GM21619 (cell line): Measurements from ENCODE around the gene FGF3.

Source experiments
- ATAC-seq: cut with Tn5 transposase; IDR thresholded peaks from one replicate; pipeline ENCODE4 v1.9.1; 2021; ENCODE audit not compliant: unreplicated experiment

FGF3 gene

DNA sequence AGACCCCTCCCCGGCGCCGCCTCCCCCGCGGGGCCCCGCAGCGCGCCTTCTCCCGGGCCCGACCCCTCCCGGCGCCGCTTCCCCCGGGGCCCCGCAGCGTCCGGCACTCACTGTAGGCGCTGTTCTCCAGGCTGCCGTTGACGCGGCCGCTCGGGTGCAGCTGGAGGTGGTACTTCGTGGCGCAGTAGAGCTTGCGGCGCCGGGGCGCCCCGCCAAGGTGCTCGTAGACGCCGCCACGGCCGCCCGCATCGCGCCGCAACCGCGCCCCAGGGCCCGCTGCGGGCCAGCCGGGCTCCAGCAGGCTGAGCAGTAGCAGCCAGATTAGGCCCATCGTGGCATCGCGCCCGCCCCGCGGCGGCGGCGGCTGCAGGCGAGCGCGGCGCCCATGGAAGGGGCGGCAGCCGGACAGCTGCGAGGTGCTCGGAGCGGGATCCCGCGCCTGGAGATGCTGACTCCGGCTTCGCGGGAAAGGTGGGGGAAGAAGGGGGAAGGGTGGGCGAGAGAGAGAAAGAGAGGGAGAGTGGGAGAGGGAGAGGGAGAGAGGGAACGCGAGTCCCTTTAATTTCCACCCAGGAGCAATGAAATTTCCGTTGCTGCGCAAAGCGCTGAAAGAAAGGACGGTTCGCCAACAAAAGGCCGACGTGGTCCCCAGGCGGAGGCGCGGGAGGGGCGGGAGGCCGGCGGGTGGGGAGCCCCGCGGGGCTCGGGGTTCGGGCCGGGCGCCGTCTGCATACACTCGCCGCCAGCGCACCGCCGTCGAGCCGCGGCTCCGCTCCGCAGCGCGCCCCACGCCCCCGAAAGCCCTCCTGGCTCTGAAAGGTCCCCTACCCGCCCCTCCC lies at the start of gene FGF3:
TSS of gene FGF3 (minus strand) at position 814 of the 839 bp plus-strand sequence. CDS start at position 331, 483 bp downstream.
- no peak for ATAC-seq

DNA sequence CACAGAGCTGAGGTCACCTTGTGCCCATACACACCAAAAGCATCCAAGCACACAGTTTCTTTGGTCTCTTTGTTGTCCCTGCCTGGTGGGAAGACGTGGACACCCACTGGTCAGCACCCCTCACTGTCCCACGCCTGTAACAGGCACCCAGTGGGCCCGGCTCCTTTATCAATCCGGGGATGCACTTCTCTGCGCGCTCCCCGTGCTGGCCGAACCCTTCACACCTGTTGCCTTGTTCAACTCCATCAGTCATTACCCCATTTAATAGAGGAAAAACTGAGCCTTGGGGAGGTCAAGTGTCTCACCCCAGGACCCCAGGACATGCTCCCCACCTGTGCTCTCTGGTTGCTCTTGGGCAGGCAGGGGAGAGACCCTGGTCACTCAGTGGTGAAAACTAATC lies 49.7 kb upstream of the FGF3 start:
- no peak for ATAC-seq

DNA sequence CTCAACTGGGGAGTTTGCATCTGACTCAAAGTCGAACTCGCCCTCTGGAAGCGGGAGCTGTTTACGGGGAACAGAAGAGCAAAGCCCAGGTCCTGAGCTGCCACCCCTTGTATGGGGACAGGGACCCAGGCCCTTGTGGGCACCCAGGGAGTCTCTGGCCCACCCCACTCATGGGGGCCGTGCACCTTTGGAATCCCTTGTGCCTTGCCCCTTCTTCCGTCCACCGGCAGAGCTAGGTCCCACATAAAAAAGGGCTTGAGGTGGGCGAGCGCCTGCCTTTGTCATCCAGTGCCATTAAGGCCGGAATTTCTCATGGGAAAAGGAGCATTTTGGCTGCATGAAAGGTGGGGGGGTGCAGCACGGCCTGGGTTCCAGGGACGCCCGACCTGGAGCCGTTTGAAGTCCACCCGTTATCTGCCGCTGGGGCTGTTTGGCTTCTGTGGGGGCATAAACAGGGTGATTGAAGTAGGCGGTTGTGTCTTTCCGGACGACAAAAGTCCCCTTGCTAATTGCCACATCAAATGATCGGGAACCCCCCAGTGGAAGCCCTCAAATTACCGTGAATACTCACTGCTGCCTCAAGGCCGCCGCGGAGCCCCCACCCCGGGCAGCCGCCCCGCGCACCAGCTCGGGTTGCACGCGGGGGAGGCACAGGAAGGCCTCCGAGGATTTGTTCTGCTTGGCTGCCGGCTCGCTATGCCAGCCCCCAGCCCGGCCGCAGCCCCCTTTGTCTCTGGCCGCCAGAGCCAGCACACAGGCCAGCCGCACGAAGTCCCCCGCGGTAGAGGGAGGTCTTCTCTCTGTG lies 49.0 kb upstream of the FGF3 start:
- no peak for ATAC-seq

DNA sequence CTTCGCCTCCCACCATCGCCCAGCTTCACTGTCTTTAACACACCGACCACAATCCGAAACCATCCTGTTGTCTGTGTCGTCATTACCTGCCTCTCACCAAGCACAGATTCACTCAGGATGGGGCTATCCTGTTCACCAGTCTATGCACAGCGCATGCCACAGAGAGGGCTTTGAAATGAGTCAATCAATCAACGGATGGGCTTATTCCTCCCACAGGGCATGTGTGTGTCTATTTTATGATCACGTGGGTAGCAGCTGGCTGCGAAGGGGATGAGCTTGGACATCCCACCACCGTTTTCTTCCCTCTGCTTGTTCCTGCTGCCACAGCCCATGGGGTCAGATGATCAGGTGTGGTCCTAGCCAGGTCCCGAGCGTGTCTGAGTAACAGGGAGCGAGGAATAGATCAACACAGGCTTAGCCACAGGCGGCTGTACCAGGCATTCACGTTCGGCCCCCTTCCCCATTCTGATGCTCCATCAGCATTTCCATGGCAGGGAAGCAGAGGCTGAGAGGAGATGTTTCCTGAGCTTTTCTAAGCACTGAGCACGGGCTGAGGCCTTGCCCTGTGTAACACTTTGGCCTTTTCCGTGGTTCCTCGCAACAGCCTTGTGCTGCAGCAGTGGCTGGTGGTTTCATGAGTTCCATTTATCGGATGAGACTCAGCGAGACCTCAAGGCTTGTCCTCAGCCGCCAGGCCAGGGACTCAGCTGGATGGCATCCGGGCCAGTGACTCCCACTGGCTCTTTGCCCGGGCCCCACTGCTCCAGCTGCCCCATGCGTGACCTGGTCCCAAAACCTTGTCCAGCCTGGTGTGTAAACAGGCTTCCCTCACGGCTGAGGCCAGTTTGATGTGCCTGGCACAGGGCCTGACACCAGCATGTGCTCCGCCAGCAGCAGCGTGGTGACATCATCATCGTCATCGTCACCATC lies 48.1 kb upstream of the FGF3 start:
- ATAC-seq, result no peak

DNA sequence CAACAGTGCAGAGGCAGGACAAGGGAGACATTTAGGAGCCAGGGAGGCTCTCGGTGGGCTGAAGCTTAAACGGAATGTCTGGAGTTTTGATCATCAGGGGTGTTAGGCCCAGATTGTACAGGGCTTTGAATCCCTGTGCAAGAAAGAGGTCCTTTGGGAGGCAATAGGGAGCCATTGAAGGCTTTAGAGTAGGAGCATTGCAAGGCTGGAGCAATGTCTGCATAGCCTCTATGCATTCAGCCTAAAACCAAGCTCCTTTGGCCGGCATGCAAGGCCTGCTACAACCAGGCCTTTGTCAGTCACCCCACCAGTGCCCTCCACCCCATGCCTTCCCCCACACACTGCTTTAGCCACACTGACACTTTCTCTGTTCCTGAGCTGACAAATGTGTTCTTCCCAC lies 47.4 kb upstream of the FGF3 start:
- ATAC-seq, result no peak

DNA sequence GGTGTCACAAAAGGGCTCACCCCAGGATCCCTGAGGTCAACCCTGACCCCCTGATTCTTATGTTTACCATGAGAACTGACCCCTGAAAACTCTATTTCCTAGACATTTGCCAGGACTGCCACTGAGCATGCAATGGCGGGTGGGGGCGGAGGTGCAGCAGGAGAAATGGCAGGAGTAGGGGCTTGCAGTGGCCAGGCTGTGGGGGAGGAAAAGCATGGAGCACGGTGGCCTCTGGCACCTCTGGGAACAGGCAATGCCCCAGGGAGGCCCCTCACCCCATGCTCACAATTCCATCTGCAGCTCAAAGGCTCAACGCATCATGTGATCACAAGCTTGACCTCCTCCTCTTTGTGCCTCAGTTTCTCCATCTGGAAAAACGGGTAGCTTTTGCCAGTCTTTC lies 46.5 kb upstream of the FGF3 start:
- ATAC-seq, result no peak

DNA sequence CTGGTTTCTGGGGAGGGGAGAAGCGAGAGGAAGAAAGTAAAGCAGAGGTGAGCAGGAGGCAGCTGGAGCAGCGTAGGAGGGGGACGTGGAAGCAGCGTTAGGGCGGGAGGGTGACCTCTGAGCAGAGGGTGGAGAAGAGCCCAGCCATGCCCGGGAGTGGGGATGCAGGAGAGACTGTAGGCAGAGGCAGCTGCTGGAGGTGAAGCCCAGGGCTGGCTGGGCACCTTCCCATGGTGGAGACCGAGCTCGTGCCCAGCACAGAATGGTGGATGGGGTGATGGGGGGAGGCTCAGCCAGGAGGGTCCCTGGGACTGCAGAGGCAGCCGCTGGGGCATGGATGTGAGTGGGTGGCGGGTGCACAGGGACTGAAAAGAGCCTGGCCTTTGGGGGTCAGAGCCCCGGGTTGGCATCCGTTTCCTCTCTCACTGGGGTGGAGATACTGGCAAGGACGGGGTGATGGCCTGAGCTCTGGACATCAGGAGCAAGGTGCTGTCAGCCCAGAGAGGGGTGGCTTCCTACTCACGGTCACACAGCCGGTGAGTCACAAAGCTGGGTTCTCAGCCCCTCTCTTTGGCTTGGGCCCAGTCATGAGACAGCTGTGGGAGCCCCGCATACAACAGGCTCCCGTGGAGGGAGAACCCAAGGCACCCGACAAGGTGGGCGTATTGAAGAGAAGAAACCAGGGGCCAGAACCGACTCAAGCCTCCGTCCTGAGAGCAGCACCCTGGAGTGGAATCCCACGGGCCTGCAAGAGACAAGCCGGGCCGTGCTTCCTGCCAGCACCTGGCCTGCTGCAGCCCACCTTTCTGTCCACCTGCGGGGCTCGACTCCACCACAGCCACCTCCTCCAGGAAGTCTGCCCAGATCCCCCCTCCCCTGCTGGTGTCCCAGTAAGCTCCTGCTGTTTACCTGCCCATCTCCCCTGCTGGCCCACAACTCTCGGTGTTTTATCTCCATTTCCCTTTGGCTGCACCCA lies 45.8 kb upstream of the FGF3 start:
- ATAC-seq, result no peak

DNA sequence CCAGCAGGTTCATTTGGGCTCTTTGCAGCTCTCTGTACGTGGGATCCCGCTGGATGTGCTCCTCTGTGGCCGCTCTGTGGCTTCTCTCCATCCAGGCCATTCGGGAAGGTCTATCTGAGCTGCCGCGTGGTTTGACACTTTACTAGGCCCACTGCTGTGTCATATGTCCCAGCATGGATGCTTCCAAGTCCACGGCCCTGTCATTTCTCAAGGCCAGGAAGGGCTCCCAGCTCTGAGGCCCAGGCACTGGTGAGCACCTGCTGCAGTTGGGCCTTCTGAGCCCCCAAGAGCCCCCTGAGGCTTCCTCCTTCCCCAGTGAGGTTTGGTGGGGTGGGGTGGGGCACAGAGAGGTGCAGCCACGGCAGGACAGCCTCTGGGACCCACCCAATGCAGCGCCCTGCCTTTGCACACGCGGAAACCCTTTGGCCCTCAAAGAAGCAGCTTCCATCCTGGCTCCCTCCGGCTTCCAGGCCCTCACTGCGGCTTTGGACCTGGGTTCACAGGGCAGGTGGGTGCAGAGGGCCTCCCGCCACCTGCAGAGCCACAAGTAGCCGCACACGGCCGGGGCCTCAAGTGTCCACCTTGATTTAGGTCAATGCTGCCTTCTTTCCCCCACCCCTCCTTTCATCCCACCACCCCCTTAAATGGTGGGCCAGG lies 44.5 kb upstream of the FGF3 start:
- ATAC-seq, result no peak

DNA sequence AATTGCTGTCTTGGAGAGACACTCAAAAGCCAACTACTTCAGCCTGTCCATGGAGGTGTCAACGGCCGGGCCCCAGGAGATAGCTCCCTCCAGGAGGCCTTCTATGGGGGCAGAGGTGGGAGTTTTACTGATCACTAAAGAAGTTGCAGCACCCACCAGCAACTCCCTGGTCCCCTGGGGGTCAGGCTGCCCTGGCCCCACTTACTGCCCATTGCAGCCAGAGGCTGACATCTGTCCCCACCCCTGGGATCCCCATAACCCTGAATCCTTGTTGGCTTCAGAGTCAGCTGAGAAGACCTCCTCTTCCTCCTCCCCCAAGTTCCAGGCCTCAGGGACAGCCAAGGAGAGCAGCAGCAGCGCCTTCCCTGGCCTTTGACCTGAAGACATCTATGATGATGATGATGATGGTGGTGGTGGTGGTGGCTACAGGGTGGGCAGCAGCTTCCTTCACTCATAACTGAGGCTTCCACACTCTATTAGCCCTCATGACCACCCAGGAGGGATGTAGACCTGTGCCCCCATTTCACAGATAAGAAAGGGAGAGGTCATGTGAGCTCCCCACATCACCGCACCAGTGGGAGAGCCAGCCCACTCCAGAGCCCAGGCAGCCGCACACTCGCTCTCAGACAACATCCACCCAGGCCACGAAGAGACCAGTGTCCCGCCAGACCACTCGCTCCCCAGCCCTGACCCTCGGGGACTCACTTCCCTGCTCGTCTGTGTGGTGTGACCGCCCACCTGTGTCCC lies 43.8 kb upstream of the FGF3 start:
- no peak for ATAC-seq

DNA sequence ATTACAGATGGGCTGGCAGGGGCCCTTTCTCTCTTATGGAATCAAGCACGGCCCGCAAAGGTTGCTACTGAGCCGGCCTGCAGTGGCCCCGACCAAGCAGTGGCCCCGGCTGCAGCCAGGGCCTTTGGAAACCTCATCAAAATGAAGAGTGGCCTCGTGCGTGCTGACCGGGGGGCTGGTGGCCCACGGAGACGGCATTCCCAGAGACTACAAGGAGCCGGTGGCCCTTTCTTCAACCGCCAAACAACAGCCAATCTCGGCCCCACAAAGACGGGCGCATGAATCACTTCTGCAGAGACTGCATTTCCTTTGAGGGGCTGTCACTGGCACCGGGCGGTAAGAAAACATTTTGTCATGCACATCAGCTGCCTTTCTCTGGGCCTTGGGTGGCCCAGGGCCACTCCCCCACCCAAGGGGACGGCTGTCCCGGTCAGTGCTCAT lies 43.1 kb upstream of the FGF3 start:
- no peak for ATAC-seq

DNA sequence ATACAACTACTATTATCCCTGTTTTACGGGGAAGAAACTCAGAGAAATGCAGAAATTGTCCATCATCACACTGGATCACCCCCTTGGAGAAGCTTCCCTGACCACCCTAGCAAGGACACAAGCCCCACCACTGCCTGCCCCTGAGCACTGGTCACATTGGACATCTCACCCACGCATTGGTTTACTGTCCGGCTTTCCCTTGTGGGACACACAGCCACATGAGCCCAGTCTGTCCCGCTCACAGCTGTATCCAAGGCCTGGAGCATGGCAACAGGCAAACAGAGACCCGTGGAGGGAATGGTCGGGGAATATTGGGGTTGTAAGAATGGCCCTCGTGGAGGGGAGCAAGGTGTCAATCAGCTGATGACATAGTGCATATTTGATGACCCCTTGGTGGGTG lies 42.7 kb upstream of the FGF3 start:
- ATAC-seq, result no peak

DNA sequence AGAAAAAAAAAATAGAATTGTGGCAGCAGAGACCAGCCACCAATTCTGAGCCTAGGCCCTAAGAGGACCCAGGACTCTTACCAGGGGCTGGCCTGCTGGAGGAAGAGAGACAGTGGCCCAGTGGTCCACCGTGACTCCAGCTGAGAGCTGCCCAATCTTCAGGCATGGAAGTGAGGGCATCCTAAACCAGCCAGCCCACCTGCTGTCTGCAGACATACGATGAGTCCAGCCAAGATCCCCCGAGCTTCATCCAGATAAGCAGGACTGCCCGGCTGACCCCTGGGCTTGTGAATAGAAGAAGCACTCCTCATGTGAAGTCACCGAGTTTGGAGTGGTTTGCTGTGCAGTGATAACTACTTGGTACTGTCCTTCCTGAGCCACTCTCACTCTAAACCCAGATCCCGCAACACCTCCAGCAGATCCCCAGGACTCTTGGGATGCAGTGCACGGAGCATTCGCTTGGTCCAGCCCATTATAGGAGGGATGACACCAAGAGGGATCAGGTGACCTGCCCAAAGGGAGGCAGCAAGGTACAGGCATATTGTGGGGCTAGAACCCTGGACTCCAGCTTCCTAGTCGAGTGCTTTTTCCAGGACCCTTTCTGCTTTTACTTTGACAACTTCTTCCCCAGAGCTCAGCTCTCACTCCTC lies 41.7 kb upstream of the FGF3 start:
- no peak for ATAC-seq

DNA sequence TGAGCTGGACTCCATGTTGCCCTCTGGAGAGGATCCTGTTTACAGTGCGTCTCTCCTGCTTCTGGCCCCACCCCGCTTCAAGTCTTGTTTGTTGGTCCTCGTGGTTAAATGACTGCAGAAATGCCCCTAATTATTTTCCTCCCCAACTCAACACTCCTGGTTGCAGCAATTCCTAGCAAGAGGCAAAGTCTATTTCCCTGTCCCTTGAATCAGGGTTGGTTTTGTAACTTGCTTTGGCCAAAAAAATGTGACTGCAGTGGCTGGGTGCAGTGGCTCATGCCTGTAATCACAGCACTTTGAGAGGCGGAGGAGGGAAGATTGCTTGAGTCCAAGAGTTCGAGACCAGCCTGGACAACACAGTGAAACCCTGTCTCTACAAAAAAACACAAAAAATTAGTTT lies 41.0 kb upstream of the FGF3 start:
- ATAC-seq, result no peak

DNA sequence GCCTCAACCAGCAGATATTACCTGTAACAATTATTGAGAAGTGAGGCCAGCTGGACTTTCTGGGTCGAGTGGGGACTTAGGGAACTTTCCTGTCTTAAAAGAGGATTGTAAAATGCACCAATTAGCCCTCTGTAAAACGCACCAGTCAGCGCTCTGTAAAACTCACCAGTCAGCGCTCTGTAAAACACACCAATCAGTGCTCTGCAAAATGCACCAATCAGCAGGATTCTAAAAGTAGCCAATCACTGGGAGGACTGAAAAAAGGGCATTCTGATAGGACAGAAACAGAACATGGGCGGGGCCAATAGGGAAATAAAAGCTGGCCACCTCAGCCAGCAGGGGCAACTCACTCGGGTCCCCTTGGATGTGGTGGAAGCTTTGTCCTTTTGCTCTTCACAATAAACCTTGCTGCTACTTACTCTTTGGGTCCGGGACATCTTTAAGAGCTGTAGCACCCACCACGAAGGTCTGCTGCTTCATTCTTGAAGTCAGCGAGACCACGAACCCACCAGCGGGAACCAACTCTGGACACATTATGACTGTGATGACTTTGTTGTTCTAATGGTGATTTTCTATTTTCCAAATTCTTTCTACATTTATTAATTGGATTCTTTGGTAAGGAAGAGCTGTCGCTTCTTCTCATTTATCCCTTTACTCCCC lies 40.2 kb upstream of the FGF3 start:
- no peak for ATAC-seq

DNA sequence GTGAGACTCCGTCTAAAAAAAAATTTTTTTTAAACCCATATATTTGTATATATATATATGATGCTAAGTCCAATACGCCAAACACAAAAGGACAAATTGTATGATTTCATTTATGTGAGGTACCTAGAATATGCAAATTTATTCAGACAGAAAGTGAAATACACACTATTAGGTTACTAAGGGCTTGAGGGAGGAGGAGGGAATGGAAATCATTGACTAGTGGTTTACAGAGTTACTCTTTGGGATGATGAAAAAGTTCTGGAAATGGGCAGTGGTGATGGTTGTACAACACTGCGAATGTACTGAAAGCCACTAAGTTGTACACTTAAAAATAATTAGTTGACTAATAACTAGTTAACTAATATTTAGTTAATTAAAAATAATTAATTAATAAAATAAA lies 36.2 kb upstream of the FGF3 start:
- ATAC-seq, result no peak

DNA sequence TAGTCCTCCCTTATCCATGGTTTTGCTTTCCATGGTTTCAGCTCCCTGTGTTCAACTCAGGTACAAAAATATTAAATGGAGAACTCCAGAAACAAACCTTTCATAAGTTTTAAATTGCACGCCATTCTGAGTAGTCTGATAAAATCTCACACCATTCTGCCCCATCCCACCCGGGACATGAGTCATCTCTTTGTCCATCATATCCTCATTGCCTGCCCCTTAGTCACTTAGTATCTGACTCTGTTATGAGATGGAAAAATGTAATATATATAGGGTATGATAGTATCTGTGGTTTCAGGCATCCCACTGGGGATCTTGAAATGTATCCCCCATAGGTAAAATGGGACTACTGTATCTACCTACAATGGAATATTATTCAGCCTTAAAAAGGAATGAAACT lies 35.5 kb upstream of the FGF3 start:
- no peak for ATAC-seq

DNA sequence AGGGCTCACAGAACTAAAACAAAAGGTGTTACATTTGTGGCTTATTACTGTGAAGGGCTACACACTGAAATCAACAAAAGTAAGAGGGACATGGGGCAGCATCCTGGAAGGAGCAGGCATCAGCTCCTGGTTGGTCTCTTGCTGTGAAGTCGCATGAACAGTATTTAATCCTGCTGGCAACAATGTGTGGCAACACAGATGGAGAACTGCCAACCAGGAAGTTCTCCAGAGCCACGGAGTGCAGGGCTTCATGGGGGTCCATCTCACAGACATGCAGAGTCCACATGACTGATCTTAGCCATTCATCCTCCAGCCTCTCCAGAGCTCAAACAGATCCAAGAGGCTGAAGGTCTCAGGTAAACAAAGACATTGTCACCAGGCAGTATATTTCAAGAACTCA lies 32.8 kb upstream of the FGF3 start:
- ATAC-seq, result no peak

DNA sequence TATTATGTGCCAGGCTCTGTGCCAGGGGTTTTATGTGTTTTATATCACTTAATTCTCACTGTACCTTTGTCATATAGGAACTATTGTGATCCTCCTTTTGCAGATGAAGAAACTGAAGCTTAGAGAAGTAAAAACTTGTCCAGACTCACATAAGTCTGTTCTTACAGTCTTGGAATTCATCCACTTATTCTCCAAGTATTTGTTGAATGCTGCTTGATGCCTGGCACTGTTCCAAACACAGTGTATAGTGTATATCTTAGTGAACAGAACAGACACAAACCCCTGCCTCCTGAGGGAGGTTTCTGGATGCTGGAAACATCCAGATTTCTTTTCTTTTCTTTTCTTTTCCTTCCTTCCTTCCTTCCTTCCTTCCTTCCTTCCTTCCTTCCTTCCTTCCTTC lies 29.0 kb upstream of the FGF3 start:
- ATAC-seq, result no peak
